ENCODE results near the gene BRINP1. TPM values are rescaled to one million over a fixed set of nuclear protein-coding genes. Genes with fewer than 3 reads are reported as not detected.

Gene BRINP1
- total and polyA plus RNA-seq, 7 donors: 0.03 to 0.20 (median 0.17) TPM; not detected in 4

DNA sequence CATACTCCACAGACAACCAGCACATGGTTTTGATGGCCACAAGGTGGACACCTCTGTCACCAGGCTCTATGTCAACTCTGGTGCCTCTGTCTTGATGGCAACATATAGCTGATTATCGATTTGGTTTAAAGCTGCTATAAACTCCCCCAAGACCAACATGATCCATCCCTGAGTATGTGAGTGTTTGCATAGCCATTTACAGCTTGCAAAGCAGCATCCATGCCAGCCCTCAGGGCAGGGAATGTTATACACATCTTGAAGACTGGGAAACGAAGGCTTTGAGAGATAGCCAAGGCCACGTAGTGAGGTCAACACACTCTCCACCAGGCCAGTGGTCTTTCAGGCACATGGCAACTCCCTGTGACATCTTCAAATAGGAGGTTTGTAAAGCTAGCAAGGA, 40.3 kb upstream of the BRINP1 start:
- Histone ChIP-seq H3K36me3 (ENCODE audit: insufficient read depth in 1 of 2, low read depth in 1 of 2) (no peaks in the 10 kb centered on the region), H3K4me3 (no peak overlapping the region), H3K9me3 (no peaks in the 10 kb centered on the region), H3K27ac (no peak overlapping the region), H3K27me3 (ENCODE audit: insufficient read depth in 3 of 3, low read length in 2 of 3) (no peaks in the 10 kb centered on the region), H3K4me1 (no peaks in the 10 kb centered on the region)
- intact Hi-C loops (cut with DNase I): no loop called here
- DNase-seq (no peak), ATAC-seq (no peak)
- WGBS, 3 donors: 61 to 71% (median 67%) methylated on average over 3 of the region's 3 CpGs
- TF ChIP-seq, protein P1, sequence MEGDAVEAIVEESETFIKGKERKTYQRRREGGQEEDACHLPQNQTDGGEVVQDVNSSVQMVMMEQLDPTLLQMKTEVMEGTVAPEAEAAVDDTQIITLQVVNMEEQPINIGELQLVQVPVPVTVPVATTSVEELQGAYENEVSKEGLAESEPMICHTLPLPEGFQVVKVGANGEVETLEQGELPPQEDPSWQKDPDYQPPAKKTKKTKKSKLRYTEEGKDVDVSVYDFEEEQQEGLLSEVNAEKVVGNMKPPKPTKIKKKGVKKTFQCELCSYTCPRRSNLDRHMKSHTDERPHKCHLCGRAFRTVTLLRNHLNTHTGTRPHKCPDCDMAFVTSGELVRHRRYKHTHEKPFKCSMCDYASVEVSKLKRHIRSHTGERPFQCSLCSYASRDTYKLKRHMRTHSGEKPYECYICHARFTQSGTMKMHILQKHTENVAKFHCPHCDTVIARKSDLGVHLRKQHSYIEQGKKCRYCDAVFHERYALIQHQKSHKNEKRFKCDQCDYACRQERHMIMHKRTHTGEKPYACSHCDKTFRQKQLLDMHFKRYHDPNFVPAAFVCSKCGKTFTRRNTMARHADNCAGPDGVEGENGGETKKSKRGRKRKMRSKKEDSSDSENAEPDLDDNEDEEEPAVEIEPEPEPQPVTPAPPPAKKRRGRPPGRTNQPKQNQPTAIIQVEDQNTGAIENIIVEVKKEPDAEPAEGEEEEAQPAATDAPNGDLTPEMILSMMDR (IDR thresholded peaks at IDR 0.05): no peak

DNA sequence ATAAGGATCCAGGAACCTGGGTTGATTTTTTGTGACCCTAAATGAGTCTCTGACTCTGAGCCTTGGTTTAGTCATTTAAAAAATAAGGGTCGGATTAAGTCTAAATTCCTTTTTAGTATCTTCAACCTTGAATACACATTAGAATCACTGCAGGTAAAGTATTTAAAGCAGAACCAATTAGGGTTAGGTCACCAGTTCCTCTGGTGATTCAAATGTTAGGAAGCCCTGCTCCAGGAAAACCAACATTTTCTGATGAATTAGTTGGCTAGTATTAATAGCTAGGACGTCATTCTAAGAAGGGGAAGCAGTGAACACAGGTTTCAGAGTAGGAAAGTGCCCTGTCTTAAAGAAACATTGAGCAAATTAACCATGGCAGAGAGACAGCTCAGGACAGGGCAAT, 31.4 kb upstream of the BRINP1 start:
- no peak for ATAC-seq
- intact Hi-C loops (cut with DNase I): no loop called here

GRCh38 chr9:119398350-119398749, 29.1 kb upstream of the BRINP1 start:
- TF ChIP-seq, protein P1 (IDR thresholded peaks at IDR 0.05): no peak
- Histone ChIP-seq H3K4me1 (no peaks in the 10 kb centered on the region), H3K27ac (no peak overlapping the region), H3K4me3 (no peak overlapping the region), H3K9me3 (no peaks in the 10 kb centered on the region), H3K27me3 (ENCODE audit: insufficient read depth in 3 of 3, low read length in 2 of 3) (no peaks in the 10 kb centered on the region), H3K36me3 (ENCODE audit: insufficient read depth in 1 of 2, low read depth in 1 of 2) (no peaks in the 10 kb centered on the region)
- intact Hi-C loops (cut with DNase I): no loop called here
- no peak for DNase-seq
- 44 to 52% (median 52%) methylated on average over 2 of the region's 2 CpGs for WGBS, 3 donors
- ATAC-seq: no peak

More for the DNA sequence above, 31.4 kb upstream of the BRINP1 start:
- Histone ChIP-seq H3K36me3 (ENCODE audit: insufficient read depth in 1 of 2, low read depth in 1 of 2) (no peaks in the 10 kb centered on the region), H3K27ac (no peak overlapping the region), H3K4me3 (no peak overlapping the region), H3K9me3 (no peaks in the 10 kb centered on the region), H3K4me1 (no peaks in the 10 kb centered on the region), H3K27me3 (ENCODE audit: insufficient read depth in 3 of 3, low read length in 2 of 3) (no peaks in the 10 kb centered on the region)
- DNase-seq: no peak
- TF ChIP-seq, protein P1 (IDR thresholded peaks at IDR 0.05): no peak
- 39 to 42% (median 40%) methylated on average over 2 of the region's 2 CpGs for WGBS, 3 donors

DNA sequence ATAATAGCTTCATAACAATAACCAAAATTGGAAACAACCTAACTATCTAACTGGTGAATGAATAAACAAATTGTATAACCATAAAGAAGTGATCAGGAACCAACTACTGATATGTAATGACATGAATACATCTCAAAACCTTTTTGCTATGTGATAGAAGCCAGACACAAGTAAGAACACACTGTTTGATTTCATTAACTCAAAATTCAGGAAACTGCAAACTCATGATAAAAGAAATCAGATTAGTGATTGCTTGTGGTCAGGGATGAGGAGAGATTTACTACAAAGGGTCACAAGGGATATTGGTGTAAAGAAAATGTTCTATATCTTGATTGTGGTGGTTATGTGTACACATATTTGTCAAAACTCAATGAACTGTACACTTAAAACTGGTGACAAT, 22.6 kb upstream of the BRINP1 start:
- TF ChIP-seq, protein P1 (IDR thresholded peaks at IDR 0.05): no peak
- intact Hi-C loops (cut with DNase I): no loop called here

GRCh38 chr9:119375892-119376291, 6.7 kb upstream of the BRINP1 start:
- peaks cover 0 to 7% (median 3%) of the 10 kb centered on the region in 3 donors for H3K27me3 ChIP-seq (ENCODE audit: insufficient read depth in 3 of 3, low read length in 2 of 3)
- intact Hi-C loops (cut with DNase I): no loop called here
- 31 to 35% (median 34%) methylated on average over 3 of the region's 3 CpGs for WGBS, 3 donors
- no peak overlapping the region for H3K27ac ChIP-seq
- DNase-seq (no peak), ATAC-seq (no peak)
- TF ChIP-seq, protein P1 (IDR thresholded peaks at IDR 0.05): no peak
- H3K4me3 ChIP-seq: no peak overlapping the region
- H3K36me3 ChIP-seq (ENCODE audit: insufficient read depth in 1 of 2, low read depth in 1 of 2): no peaks in the 10 kb centered on the region
- no peaks in the 10 kb centered on the region for H3K4me1 ChIP-seq
- H3K9me3 ChIP-seq: no peaks in the 10 kb centered on the region

More for the DNA sequence above, 22.6 kb upstream of the BRINP1 start:
- ATAC-seq (no peak), DNase-seq (no peak)
- no peak overlapping the region for H3K27ac ChIP-seq
- peaks cover 6% of the 10 kb centered on the region for H3K9me3 ChIP-seq
- H3K27me3 ChIP-seq (ENCODE audit: insufficient read depth in 3 of 3, low read length in 2 of 3): no peaks in the 10 kb centered on the region
- no peaks in the 10 kb centered on the region for H3K36me3 ChIP-seq (ENCODE audit: insufficient read depth in 1 of 2, low read depth in 1 of 2)
- no peak overlapping the region for H3K4me3 ChIP-seq
- H3K4me1 ChIP-seq: no peaks in the 10 kb centered on the region

Measured in psoas muscle (tissue), 8 donors.